GM13976 (cell line): ENCODE results near the gene COL8A1.
A peak's percentile ranks its signal among the peaks of the same experiment; 100 is the strongest.

Experiments
- DNase-seq: peaks from one replicate; pipeline ENCODE4 v3.0.0; 2012; ENCODE audit warnings: low spot score
- in situ Hi-C: fragments of 300-500 bp; cut with MboI; formaldehyde crosslinking; loops from one replicate; pipeline ENCODE4 v1.12.0; 2022; ENCODE audit warnings: low sequenced_read_pairs, mixed read lengths, inconsistent platforms; ENCODE audit not compliant: unreplicated experiment
- TF ChIP-seq, protein P1 (sequence below): IDR thresholded peaks from 2 replicates; pipeline ENCODE4 v1.5.1; 2012; ENCODE audit warnings: borderline replicate concordance, mild to moderate bottlenecking; ENCODE audit not compliant: insufficient read depth; ENCODE audit errors: extremely low read depth, missing control alignments, control extremely low read depth

Gene COL8A1

DNA sequence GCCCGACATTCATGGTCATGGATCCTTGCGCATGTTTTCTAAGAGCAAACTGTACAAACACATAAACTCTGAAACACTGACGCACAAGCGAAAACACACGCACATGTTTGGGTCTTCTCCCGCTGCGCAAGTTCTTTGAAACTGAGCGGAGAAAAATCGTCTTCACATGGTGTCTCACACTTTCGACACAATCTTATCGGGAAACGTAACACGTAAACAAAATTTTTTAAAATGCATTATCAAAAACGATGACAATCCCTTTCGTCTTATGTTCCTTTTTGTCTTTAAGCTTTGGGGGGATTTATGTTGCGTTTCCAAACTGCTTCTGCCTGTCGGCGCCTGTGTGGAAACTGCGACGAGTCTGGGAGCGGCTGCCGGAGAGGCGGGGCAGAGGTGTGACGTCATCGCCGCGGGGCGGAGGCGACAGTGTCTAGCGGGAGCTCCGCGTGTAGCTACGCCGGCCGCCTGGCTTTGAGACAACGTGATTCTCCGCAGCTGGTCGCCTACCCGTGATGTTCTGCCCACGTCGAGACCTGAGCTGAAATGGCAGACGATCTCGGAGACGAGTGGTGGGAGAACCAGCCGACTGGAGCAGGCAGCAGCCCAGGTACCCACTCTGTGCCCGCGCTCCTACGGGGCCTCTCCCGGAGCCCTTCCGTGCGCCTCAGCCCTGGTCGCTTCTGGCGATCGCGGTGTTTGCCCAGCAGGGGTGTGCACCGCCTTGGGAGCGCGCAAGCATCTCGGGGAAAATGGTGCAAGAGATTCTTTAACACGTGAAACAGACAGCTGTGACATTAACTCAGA, 179.2 kb downstream of the COL8A1 start, which contains the start of gene CMSS1:
Gene CMSS1 (plus strand): TSS at position 426 of the 804 bp plus-strand sequence.
- peak; percentile 93 for DNase-seq
- TF ChIP-seq, protein P1, sequence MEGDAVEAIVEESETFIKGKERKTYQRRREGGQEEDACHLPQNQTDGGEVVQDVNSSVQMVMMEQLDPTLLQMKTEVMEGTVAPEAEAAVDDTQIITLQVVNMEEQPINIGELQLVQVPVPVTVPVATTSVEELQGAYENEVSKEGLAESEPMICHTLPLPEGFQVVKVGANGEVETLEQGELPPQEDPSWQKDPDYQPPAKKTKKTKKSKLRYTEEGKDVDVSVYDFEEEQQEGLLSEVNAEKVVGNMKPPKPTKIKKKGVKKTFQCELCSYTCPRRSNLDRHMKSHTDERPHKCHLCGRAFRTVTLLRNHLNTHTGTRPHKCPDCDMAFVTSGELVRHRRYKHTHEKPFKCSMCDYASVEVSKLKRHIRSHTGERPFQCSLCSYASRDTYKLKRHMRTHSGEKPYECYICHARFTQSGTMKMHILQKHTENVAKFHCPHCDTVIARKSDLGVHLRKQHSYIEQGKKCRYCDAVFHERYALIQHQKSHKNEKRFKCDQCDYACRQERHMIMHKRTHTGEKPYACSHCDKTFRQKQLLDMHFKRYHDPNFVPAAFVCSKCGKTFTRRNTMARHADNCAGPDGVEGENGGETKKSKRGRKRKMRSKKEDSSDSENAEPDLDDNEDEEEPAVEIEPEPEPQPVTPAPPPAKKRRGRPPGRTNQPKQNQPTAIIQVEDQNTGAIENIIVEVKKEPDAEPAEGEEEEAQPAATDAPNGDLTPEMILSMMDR: peak; percentile 7
- in situ Hi-C loops: no loop called here

DNA sequence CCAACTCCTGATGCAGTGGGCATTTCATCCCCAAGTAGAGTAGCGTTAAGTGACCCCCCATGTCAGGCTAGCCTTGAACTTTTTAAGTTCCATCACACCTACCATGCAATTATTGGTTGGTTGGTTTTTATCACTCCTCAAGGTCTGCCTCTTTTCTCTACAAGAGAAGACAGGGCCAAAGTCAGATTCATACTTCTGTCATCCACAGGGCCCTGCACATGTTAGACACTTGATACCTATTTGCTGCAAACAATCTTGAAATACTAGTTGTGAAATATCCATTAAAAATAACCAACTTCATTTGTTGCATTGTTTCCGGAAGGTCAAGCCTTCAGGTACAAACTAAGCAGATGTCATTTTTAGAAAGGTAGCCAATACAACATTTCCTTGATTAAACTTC, 180.4 kb downstream of the COL8A1 start:
- in situ Hi-C loops: no loop called here
- DNase-seq: no peak
- TF ChIP-seq, protein P1: no peak

DNA sequence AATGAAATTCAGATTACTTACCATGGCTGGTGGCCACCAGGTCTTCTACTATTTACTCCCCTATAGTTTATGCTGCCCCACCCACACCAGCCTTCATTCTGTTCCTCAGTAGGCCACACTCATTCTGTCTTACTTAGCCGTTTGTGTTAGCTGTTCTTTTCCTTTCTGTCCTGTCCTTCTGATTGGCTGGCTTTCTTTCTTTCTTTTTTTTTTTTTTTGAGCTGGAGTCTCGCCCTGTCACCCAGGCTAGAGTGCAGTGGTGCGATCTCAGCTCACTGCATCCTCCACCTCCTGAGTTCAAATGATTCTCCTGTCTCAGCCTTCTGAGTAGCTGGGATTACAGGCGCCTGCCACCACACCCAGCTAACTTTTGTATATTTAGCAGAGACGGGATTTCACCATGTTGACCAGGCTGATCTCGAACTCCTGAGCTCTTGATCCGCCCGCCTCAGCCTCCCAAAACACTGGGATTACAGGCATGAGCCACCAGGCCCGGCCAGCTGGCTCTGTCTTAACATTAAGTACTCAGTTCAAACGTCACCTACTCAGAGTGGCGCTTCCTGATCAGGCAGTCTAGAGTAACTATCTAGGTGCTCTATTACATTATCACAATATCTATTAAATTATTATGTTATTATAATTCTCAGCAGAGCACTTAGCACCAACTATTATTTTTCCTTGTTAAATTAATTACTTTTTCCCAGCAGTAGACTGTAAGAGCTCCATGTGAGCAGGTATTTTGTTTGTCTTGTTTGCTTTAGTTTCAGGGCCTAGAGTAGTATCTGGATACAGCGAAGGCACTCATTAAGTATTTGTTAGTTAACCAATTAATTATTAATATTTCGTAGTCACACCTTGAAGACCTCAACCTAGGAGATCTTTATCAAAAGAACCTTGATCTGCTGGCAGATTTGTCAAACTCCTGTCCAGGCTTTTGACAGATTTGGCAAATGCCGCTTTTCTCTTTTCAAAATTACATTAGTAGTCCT, 185.6 kb downstream of the COL8A1 start:
- in situ Hi-C loops: no loop called here
- no peak for DNase-seq
- TF ChIP-seq, protein P1: no peak

DNA sequence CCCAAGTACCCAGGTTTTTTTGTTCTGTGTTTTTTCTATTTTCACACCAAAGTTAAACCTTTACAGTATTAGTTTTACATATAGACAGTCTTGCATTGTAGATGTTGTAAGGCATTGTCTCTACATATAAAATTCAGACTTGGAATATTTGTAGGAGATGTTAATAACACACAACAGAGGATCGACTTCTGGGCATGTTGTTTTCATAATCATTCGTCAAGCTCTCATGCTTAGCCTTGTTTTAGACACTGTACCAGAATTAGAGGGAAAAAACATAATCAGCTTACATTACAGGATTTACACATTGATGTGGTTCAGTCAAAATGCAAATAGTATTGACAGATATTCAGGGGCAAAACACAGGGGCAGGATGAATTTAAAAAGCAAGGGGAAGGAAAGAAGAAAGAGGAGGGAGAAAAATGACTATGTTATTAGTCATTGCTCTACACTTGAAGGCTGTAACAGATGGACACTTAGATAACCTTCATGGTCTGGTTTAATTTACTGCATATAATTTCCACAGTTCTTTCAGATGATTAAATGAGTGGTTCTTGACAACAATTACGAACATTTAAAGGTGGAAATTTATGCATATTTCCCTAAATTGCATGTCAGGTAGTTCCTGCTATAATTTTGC, 186.7 kb downstream of the COL8A1 start:
- TF ChIP-seq, protein P1: no peak
- in situ Hi-C loops: loop anchor here (25.0 kb wide), 1 partner anchor 762 kb away; no protein-coding TSS in a partner anchor
- DNase-seq: no peak

DNA sequence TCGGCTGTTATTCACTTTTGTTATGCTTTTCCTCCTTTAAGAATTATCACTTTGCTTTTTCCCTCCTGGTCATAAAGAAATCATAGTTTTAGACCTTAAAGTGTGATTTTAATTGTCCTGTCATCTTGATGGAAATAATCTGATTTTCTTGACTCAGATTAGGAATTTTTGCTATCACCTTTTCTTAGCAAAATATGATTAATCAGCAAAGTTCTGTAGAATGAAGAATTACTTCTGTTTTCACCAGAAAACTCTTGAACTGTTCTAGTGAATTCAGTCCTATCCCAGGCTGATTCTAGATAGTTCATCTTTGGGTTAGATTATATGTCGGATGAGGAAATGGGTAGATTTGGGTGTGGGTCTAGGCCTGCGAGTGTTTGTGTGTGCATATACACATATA, 191.4 kb downstream of the COL8A1 start:
- DNase-seq: no peak
- TF ChIP-seq, protein P1: no peak
- in situ Hi-C loops: loop anchor here (25.0 kb wide), 1 partner anchor 757 kb away; no protein-coding TSS in a partner anchor
